WTC11 (cell line): ENCODE data around the gene ATP8B4. TPM values are rescaled to one million over a fixed set of nuclear protein-coding genes. Genes with fewer than 3 reads are reported as not detected.

Experiments
- ATAC-seq: fragments of 200-7000 bp; cut with Tn5 transposase; 2 replicates; pipeline ENCODE4 v1.10.0; 2021; ENCODE audit warnings: mild to moderate bottlenecking, moderate library complexity
- CTCF ChIA-PET: fragments of 300-600 bp; sonication (Branson Sonifier 250); formaldehyde crosslinking; loops from one replicate; lab custom pipeline; 2021; ENCODE audit warnings: antibody characterized with exemption; lab: Charles Lee
- POLR2A ChIA-PET: fragments of 350-600 bp; sonication (Branson Sonifier 250); formaldehyde crosslinking; loops from one replicate; lab custom pipeline; 2021; ENCODE audit warnings: antibody characterized with exemption; lab: Charles Lee
- DNase-seq: peaks from one replicate; pipeline ENCODE4 v3.0.0; 2021; ENCODE audit warnings: low spot score
- H3K27ac Mint-ChIP-seq: 2 replicates; pipeline ENCODE4 v1.8.0; 2021; ENCODE audit warnings: mixed read lengths
- H3K27me3 Mint-ChIP-seq: 2 replicates; pipeline ENCODE4 v1.8.0; 2021; ENCODE audit warnings: low read depth, mild to moderate bottlenecking, moderate library complexity, mixed read lengths
- H3K36me3 Mint-ChIP-seq: 2 replicates; pipeline ENCODE4 v1.8.0; 2021; ENCODE audit warnings: mixed read lengths
- H3K4me1 Mint-ChIP-seq: 2 replicates; pipeline ENCODE4 v1.8.0; 2022; ENCODE audit warnings: mixed read lengths
- H3K4me3 Mint-ChIP-seq: 2 replicates; pipeline ENCODE4 v1.8.0; 2021; ENCODE audit warnings: mild to moderate bottlenecking, moderate library complexity, mixed read lengths
- H3K9me3 Mint-ChIP-seq: 2 replicates; pipeline ENCODE4 v1.8.0; 2021; ENCODE audit warnings: mixed read lengths
- CREB1 ChIP-seq: sonication (generic); formaldehyde crosslinking; IDR thresholded peaks from 2 replicates; pipeline ENCODE4 v1.8.0; 2023; ENCODE audit warnings: mild to moderate bottlenecking, missing genetic modification reagents
- ETV6 ChIP-seq: sonication (generic); formaldehyde crosslinking; IDR thresholded peaks from 2 replicates; pipeline ENCODE4 v1.8.1; 2022; ENCODE audit warnings: mild to moderate bottlenecking, missing genetic modification reagents
- FOXK1 ChIP-seq: sonication (generic); formaldehyde crosslinking; IDR thresholded peaks from 2 replicates; pipeline ENCODE4 v1.8.0; 2022; ENCODE audit warnings: mild to moderate bottlenecking, moderate library complexity, missing genetic modification reagents
- MXD4 ChIP-seq: fragments of 250-450 bp; sonication (Bioruptor Pico); IDR thresholded peaks from 2 replicates; pipeline ENCODE4 v1.8.0; 2021; ENCODE audit warnings: mild to moderate bottlenecking, moderate library complexity, borderline replicate concordance
- NR3C1 ChIP-seq: sonication (generic); formaldehyde crosslinking; conservative IDR thresholded peaks from 2 replicates; pipeline ENCODE4 v1.8.1; 2023; ENCODE audit warnings: low read depth, mild to moderate bottlenecking, missing genetic modification reagents
- ZNF138 ChIP-seq: sonication (generic); formaldehyde crosslinking; conservative IDR thresholded peaks from 2 replicates; pipeline ENCODE4 v1.8.1; 2022; ENCODE audit warnings: mild to moderate bottlenecking, moderate library complexity, missing genetic modification reagents
- ZNF396 ChIP-seq: fragments of 250-450 bp; sonication (Bioruptor Pico); IDR thresholded peaks from 2 replicates; pipeline ENCODE4 v1.8.0; 2021; ENCODE audit warnings: mild to moderate bottlenecking, moderate library complexity, borderline replicate concordance
- ZNF423 ChIP-seq: fragments of 250-450 bp; sonication (Bioruptor Pico); IDR thresholded peaks from 2 replicates; pipeline ENCODE4 v2.1.2; 2022; ENCODE audit warnings: mild to moderate bottlenecking, moderate library complexity
- total RNA-seq: library from RNA; stranded (reverse); gene quantifications from 3 replicates; pipeline ENCODE4 v1.2.3, GENCODE V29; 2021
- TF ChIP-seq, protein P1 (sequence below): sonication (generic); formaldehyde crosslinking; conservative IDR thresholded peaks from 2 replicates; pipeline ENCODE4 v1.8.1; 2023; ENCODE audit warnings: mild to moderate bottlenecking, low read depth, missing genetic modification reagents, moderate library complexity
- TF ChIP-seq, protein P2 (sequence below): fragments of 250-450 bp; sonication (Bioruptor Pico); IDR thresholded peaks from 2 replicates; pipeline ENCODE4 v1.9.0; 2021; ENCODE audit warnings: mild to moderate bottlenecking, borderline replicate concordance
- TF ChIP-seq, protein P3 (sequence below): fragments of 250-450 bp; sonication (Bioruptor Pico); IDR thresholded peaks from 2 replicates; pipeline ENCODE4 v1.9.0; 2021; ENCODE audit warnings: moderate library complexity, mild to moderate bottlenecking, inconsistent platforms, borderline replicate concordance
- TF ChIP-seq, protein P4 (sequence below): sonication (generic); formaldehyde crosslinking; IDR thresholded peaks from 2 replicates; pipeline ENCODE4 v1.8.0; 2022; ENCODE audit warnings: mild to moderate bottlenecking, missing genetic modification reagents
- TF ChIP-seq, protein P5 (sequence below): sonication (generic); formaldehyde crosslinking; IDR thresholded peaks from 2 replicates; pipeline ENCODE4 v1.8.1; 2023; ENCODE audit warnings: mild to moderate bottlenecking, missing genetic modification reagents, moderate library complexity
- TF ChIP-seq, protein P6 (sequence below): sonication (generic); formaldehyde crosslinking; IDR thresholded peaks from 2 replicates; pipeline ENCODE4 v1.8.1; 2022; ENCODE audit warnings: mild to moderate bottlenecking, moderate library complexity, missing genetic modification reagents
- TF ChIP-seq, protein P7 (sequence below): fragments of 200-600 bp; IDR thresholded peaks from 2 replicates; pipeline ENCODE4 v1.8.0; 2022; ENCODE audit warnings: antibody characterized with exemption
- TF ChIP-seq, protein P8 (sequence below): sonication (generic); formaldehyde crosslinking; IDR thresholded peaks from 2 replicates; pipeline ENCODE4 v1.8.0; 2022; ENCODE audit warnings: mild to moderate bottlenecking, missing genetic modification reagents
- TF ChIP-seq, protein P9 (sequence below): sonication (generic); formaldehyde crosslinking; IDR thresholded peaks from 2 replicates; pipeline ENCODE4 v1.8.0; 2022; ENCODE audit warnings: mild to moderate bottlenecking, missing genetic modification reagents

The ATP8B4 gene
- total RNA-seq, 1 experiment from 2014 or later, result 0.37 TPM

DNA sequence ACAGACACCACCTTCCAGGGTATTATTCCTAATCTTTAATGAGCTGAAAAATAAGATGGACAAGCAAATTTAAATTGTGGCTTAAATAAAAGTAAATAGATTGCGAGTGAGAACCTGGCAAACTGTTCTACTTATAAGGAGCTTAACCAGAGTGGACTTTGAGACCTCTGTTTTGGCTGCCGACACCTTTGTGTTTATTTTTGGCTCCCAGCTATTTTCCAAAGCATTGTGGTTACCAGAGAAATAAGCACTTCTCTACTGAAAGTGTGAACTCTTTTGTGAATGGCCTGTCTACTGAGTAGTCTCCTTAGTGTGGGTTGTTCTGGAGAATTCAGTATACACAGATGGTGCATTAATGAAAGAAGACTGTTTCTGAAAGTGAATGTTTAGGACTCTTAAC, 109.4 kb downstream of the ATP8B4 start (continued):
- TF ChIP-seq ZNF138 (CRISPR knock-in tag) (no peak), NR3C1 (CRISPR knock-in tag) (no peak), CREB1 (CRISPR knock-in tag) (no peak), ZNF396 (CRISPR knock-in tag) (no peak)
- TF ChIP-seq, protein P1, sequence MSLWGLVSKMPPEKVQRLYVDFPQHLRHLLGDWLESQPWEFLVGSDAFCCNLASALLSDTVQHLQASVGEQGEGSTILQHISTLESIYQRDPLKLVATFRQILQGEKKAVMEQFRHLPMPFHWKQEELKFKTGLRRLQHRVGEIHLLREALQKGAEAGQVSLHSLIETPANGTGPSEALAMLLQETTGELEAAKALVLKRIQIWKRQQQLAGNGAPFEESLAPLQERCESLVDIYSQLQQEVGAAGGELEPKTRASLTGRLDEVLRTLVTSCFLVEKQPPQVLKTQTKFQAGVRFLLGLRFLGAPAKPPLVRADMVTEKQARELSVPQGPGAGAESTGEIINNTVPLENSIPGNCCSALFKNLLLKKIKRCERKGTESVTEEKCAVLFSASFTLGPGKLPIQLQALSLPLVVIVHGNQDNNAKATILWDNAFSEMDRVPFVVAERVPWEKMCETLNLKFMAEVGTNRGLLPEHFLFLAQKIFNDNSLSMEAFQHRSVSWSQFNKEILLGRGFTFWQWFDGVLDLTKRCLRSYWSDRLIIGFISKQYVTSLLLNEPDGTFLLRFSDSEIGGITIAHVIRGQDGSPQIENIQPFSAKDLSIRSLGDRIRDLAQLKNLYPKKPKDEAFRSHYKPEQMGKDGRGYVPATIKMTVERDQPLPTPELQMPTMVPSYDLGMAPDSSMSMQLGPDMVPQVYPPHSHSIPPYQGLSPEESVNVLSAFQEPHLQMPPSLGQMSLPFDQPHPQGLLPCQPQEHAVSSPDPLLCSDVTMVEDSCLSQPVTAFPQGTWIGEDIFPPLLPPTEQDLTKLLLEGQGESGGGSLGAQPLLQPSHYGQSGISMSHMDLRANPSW (CRISPR knock-in tag), result no peak
- TF ChIP-seq, protein P2, sequence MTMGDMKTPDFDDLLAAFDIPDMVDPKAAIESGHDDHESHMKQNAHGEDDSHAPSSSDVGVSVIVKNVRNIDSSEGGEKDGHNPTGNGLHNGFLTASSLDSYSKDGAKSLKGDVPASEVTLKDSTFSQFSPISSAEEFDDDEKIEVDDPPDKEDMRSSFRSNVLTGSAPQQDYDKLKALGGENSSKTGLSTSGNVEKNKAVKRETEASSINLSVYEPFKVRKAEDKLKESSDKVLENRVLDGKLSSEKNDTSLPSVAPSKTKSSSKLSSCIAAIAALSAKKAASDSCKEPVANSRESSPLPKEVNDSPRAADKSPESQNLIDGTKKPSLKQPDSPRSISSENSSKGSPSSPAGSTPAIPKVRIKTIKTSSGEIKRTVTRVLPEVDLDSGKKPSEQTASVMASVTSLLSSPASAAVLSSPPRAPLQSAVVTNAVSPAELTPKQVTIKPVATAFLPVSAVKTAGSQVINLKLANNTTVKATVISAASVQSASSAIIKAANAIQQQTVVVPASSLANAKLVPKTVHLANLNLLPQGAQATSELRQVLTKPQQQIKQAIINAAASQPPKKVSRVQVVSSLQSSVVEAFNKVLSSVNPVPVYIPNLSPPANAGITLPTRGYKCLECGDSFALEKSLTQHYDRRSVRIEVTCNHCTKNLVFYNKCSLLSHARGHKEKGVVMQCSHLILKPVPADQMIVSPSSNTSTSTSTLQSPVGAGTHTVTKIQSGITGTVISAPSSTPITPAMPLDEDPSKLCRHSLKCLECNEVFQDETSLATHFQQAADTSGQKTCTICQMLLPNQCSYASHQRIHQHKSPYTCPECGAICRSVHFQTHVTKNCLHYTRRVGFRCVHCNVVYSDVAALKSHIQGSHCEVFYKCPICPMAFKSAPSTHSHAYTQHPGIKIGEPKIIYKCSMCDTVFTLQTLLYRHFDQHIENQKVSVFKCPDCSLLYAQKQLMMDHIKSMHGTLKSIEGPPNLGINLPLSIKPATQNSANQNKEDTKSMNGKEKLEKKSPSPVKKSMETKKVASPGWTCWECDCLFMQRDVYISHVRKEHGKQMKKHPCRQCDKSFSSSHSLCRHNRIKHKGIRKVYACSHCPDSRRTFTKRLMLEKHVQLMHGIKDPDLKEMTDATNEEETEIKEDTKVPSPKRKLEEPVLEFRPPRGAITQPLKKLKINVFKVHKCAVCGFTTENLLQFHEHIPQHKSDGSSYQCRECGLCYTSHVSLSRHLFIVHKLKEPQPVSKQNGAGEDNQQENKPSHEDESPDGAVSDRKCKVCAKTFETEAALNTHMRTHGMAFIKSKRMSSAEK (CRISPR knock-in tag), result no peak
- TF ChIP-seq, protein P3, sequence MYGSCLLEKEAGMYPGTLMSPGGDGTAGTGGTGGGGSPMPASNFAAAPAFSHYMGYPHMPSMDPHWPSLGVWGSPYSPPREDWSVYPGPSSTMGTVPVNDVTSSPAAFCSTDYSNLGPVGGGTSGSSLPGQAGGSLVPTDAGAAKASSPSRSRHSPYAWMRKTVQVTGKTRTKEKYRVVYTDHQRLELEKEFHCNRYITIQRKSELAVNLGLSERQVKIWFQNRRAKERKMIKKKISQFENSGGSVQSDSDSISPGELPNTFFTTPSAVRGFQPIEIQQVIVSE, result no peak

DNA sequence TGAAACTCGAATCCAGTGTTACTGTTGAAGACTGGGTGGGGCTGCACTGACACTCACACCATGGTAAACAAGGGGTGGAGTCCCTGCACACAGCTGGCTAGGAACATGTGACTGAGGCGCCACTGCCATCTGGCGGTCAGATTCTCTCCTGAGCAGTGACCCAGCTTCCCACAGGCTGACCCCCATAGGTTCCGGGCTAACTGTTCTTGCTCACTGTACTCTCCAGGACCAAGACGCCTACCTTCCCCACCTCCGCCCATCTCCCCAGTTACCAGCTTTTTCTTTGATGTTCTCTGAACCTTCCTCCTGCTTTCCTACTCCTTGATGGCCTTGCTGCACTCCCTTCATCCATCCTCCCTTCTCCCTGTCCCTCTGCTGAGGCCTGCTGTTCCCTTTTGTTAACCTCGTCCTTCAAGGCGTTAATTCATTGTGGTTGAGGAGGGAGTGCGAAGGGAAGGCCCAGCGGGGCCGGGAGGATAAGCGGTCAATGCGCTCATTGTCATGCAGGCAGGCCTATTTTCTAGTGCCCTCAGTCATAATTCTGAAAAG, 115.2 kb downstream of the ATP8B4 start:
- TF ChIP-seq ZNF423 (CRISPR knock-in tag), result peak; percentile 30; the same call in 1 of the 2 replicates
- TF ChIP-seq, protein P4, sequence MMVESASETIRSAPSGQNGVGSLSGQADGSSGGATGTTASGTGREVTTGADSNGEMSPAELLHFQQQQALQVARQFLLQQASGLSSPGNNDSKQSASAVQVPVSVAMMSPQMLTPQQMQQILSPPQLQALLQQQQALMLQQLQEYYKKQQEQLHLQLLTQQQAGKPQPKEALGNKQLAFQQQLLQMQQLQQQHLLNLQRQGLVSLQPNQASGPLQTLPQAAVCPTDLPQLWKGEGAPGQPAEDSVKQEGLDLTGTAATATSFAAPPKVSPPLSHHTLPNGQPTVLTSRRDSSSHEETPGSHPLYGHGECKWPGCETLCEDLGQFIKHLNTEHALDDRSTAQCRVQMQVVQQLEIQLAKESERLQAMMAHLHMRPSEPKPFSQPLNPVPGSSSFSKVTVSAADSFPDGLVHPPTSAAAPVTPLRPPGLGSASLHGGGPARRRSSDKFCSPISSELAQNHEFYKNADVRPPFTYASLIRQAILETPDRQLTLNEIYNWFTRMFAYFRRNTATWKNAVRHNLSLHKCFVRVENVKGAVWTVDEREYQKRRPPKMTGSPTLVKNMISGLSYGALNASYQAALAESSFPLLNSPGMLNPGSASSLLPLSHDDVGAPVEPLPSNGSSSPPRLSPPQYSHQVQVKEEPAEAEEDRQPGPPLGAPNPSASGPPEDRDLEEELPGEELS (CRISPR knock-in tag), result peak; percentile 37; the same call in 1 of the 2 replicates
- TF ChIP-seq, protein P5, sequence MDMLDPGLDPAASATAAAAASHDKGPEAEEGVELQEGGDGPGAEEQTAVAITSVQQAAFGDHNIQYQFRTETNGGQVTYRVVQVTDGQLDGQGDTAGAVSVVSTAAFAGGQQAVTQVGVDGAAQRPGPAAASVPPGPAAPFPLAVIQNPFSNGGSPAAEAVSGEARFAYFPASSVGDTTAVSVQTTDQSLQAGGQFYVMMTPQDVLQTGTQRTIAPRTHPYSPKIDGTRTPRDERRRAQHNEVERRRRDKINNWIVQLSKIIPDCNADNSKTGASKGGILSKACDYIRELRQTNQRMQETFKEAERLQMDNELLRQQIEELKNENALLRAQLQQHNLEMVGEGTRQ (CRISPR knock-in tag), result peak; percentile 88
- TF ChIP-seq FOXK1 (CRISPR knock-in tag), result peak; percentile 87; the same call in 1 of the 2 replicates
- TF ChIP-seq MXD4, result no peak
- TF ChIP-seq, protein P6, sequence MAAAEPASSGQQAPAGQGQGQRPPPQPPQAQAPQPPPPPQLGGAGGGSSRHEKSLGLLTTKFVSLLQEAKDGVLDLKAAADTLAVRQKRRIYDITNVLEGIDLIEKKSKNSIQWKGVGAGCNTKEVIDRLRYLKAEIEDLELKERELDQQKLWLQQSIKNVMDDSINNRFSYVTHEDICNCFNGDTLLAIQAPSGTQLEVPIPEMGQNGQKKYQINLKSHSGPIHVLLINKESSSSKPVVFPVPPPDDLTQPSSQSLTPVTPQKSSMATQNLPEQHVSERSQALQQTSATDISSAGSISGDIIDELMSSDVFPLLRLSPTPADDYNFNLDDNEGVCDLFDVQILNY, result no peak
- TF ChIP-seq, protein P7, sequence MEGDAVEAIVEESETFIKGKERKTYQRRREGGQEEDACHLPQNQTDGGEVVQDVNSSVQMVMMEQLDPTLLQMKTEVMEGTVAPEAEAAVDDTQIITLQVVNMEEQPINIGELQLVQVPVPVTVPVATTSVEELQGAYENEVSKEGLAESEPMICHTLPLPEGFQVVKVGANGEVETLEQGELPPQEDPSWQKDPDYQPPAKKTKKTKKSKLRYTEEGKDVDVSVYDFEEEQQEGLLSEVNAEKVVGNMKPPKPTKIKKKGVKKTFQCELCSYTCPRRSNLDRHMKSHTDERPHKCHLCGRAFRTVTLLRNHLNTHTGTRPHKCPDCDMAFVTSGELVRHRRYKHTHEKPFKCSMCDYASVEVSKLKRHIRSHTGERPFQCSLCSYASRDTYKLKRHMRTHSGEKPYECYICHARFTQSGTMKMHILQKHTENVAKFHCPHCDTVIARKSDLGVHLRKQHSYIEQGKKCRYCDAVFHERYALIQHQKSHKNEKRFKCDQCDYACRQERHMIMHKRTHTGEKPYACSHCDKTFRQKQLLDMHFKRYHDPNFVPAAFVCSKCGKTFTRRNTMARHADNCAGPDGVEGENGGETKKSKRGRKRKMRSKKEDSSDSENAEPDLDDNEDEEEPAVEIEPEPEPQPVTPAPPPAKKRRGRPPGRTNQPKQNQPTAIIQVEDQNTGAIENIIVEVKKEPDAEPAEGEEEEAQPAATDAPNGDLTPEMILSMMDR, result peak; percentile 56
- TF ChIP-seq, protein P8, sequence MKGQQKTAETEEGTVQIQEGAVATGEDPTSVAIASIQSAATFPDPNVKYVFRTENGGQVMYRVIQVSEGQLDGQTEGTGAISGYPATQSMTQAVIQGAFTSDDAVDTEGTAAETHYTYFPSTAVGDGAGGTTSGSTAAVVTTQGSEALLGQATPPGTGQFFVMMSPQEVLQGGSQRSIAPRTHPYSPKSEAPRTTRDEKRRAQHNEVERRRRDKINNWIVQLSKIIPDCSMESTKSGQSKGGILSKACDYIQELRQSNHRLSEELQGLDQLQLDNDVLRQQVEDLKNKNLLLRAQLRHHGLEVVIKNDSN (CRISPR knock-in tag), result peak; percentile 87
- TF ChIP-seq ETV6 (CRISPR knock-in tag), result peak; percentile 14; the same call in 1 of the 2 replicates
- TF ChIP-seq, protein P9, sequence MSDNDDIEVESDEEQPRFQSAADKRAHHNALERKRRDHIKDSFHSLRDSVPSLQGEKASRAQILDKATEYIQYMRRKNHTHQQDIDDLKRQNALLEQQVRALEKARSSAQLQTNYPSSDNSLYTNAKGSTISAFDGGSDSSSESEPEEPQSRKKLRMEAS (CRISPR knock-in tag), result peak; percentile 63
- TF ChIP-seq, all 79 proteins: peak for 8
- peaks cover 24% of the 10 kb centered on the region for H3K4me1 Mint-ChIP-seq
- peak; percentile 99 for ATAC-seq
- ChIA-PET POLR2A (interaction anchor here (1.2 to 2.1 kb wide), 2 partner anchors 54 to 127 kb away, joined by 4 to 9 read pairs; no protein-coding TSS in a partner anchor), CTCF (interaction anchor here (0.6 to 2.7 kb wide), 25 partner anchors 10 to 769 kb away, joined by 3 to 114 read pairs (median 4); no protein-coding TSS in a partner anchor)
- DNase-seq, result peak; percentile 94
- H3K36me3 Mint-ChIP-seq, result no peaks in the 10 kb centered on the region
- H3K4me3 Mint-ChIP-seq, result peak overlapping the region; percentile 48
- no peaks in the 10 kb centered on the region for H3K27me3 Mint-ChIP-seq
- peaks cover 11% of the 10 kb centered on the region for H3K9me3 Mint-ChIP-seq
- H3K27ac Mint-ChIP-seq, result peak overlapping the region; percentile 86
